GM19025 (cell line): ENCODE results near the gene ARHGAP45.

Experiments
- ATAC-seq: cut with Tn5 transposase; IDR thresholded peaks from one replicate; pipeline ENCODE4 v1.9.1; 2021; ENCODE audit warnings: mild to moderate bottlenecking, low read depth, moderate library complexity; ENCODE audit not compliant: unreplicated experiment

Gene ARHGAP45

DNA sequence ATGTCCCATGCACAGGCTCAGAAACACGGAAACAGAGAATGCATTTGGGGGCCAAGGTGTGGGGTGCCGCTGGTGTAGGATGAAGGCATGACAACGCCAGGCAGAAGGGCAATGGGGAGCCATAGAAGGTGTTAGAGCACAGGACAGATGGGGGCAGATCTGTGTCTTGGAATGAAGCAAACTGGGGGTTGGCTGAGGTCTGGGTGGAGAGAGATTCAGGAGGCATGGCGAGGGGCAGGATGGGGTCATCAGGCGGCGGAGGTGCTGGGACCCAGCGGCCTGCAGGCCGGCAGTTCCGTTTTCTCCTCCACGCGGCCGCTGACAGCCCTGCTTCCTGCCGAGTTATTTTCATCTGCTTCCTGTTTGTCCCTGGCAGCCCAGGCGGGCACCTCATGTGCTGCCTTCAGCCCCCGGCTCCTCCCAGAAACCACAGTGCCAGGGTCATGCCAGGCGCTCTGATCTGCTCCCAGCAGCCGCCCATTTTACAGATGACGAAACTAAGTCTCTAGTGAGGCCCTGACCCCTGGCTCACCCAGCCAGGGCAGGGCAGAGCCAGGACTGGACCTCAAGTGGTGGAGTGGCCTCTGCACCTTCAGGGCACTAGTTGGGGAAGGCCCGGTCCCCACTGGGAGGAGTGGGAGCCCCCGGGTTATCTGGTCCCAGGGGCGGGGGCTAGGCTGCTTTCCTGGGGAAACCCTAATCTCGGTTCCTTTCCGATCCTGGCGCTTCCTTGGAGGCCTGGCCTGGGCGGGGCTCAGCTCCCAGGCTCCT is 2.2 kb downstream of the ARHGAP45 start:
- ATAC-seq = no peak

DNA sequence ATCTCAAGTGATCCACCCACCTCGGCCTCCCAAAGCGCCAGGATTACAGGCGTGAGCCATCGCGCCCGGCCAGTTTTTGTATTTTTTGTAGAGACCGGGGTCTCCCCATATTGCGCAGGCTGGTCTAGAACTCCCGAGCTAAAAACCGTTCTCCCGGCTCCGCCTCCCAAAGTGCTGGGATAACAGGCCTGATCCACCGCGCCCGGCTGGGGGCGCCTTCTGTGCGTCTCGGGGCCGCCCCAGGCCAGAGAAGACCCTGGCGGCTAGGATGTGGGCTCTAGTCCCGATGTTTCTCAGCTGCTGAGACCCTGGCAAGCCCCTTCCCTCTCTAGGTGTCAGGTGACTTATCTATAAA is 3.6 kb downstream of the ARHGAP45 start:
- no peak for ATAC-seq

DNA sequence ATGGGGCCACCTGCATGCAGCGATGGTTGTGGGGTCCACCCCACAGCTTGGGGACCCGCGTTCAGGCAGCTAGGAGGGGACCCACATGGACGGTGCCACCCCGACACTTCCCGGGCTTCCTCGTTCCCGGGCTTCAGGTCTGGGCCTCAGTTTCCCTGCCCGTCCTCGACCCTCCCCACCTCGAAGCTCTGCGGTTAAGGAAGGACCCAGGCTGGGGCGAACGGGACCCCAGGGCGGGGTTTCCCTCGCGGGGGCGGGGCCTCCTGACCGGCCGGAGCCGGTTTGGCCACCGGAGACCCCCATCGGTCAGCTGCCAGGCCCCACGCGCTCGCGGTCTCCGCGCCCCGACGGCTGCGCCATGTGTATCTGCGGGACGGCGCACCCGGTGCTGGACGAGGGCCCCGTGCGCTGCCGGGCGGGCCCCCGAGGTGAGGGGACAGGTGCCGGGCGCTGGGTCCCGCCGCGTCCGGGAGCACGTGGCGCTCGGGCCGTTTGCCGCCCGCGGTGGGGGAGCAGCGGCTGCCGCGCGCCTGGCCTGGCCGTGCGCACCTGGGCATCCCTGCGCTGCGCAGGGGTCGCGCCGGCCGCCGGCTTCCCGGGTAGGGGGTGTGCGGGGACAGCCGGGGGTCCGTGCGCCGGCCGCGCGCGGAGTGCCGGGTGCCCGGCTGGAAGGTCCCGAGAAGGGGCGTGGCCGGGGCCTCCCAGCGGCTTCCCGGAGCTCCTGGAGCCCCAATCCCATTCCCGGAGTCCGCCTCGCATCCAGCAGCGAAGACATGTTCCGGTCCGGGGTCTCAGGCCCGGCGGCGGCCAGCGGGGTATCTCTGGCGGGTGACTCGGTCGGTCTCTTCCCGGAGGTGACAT is 4.2 kb downstream of the ARHGAP45 start:
- no peak for ATAC-seq

DNA sequence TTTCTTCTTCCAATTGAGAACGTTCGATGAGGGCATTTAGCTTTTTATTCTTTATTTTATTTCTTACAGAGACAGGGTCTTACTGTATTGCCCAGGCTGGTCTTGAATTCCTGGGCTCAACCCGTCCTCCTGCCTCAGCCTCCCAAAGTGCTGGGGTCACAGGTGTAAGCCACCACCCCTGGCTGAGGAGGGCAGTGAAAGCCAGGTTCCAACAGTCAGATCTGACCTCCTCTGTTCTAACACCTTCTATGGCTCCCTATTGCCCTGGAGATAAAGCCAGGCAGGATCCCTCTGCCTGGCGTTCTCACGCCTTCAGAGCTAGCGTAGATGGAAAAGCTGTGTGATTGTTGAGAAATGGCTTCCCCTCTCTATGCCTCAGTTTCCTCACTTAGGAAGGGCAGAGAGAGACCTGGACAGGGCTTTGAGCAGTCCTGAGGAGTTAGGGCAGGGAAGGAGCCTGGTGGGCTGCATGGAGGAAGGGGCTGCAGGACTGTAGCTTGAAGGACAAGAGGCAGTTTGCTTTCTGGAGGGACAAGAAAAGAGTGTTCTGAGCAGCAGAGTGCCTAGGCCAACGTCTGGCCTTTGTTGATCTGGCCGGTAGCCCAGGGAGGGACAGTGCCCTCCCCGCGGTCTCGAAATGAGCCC is 5.5 kb downstream of the ARHGAP45 start:
- no peak for ATAC-seq

DNA sequence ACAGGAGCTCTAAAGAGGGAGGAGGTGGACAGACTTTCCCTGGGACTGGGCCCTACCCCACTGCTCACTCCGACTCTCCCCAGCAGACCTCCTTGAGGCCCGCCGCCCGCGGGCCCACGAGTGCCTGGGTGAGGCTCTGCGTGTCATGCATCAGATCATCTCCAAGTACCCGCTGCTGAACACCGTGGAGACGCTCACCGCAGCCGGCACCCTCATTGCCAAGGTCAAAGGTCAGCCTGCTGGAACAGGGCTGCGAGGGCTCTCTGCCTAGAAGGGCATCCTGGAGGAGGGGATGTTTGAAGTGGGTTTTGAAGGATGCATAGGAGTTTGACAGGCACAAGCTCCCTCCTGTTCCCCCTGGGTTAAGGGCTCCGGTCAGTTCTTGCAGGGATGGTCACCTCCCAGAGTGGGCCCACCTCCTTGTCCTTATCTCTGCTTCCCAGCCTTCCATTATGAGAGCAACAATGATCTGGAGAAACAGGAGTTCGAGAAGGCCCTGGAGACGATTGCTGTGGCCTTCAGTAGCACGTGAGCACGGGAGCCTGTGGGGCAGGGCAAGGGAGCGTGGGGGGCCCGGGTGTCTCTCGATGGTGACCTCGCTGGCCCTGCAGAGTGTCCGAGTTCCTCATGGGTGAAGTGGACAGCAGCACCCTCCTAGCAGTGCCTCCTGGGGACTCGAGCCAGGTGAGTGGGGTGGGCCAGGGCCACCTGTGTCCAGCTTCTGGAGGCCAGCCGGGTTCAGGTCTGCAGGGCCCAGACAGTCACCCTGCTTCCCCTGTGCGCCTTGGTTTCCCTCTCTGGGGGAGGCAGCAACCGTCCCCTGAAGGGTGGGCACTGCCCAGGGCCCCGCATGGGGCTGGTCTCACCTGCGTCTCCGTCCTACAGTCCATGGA is 6.3 kb downstream of the ARHGAP45 start:
- ATAC-seq = no peak

DNA sequence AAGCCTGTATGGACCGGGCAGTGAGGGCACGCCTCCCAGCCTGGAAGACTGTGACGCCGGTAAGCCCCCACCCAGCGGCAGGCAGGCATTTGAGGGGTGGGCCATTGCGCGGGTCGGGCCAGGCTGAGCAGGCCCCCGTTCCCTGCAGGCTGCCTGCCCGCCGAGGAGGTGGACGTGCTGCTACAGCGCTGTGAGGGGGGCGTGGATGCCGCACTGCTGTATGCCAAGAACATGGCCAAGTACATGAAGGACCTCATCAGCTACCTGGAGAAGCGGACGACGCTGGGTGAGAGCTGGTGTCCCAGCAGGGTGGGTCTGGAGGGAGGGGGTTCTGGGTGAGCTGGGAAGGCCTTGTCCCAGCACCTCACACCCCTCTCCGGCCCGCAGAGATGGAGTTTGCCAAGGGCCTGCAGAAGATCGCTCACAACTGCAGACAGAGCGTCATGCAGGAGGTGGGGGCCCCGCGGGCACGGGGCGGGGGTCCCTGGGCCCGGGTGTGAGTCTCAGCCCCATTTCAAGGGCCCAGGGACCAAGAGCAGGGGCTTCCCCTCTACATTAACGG is 7.1 kb downstream of the ARHGAP45 start:
- no peak for ATAC-seq

DNA sequence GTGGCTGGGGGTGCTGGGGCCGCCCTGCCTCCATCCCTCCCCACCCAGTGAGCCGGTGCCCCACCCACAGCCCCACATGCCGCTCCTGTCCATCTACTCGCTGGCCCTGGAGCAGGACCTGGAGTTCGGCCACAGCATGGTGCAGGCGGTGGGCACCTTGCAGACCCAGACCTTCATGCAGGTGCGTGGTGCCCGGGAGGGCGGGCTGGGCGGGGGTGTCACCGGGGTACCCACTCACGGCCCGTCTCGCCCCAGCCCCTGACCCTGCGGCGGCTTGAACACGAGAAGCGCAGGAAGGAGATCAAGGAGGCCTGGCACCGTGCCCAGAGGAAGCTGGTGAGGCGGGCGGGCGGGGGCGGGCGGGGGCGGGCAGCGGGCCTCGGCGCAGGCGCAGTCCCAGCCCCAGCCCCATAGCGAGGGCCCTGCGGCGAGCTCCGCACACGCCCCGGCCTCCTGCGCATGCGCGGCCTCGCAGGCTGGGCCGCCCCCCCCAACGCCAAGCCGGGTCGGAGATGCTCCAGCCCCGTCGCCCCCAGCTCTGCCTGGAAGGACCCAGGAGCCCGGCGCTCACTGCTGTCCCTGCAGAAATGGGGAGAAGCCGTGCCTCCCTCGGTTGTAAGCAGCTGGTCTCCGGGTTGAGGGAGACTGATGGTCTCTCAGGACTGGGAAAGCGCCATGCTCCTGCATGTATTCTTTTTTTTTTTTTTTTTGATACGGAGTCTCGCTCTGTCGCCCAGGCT is 7.7 kb downstream of the ARHGAP45 start:
- no peak for ATAC-seq

DNA sequence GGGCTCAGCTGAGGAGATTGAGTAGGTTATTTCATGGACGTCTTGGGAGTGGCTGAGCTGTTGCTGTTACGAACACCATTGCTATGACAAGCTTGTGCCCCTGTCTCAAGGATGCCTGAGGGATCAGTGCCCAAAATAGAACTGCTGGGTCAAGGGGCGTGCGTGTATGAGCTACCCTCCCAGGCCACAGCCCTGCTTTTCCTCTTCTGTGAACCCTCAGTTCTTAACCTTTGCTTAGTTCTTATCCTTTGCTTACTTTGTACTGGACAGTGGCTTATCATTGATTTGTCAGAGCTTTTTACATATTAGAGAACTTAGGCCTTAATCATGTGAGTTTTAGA is 9.0 kb downstream of the ARHGAP45 start:
- ATAC-seq = no peak

DNA sequence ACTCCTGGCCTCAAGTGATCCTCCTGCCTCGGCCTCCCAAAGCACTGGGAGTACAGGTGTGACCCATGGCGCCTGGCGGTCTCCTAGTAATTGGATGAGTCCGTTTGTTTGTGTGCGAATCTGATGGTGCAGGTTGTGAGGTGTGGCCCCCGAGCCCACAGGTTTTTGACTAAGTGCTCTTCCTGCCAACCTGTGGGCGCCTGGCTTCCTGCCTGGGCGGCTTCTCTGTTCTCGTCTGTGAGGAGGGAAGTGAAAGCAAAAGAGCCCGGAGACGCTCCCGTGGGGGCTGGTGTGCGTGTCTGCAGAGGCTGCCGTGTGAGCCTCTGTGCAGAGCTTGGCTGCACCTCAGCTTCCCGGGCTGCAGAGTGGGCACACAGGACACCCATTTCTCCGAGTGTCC is 10.0 kb downstream of the ARHGAP45 start:
- ATAC-seq = peak; percentile 67

DNA sequence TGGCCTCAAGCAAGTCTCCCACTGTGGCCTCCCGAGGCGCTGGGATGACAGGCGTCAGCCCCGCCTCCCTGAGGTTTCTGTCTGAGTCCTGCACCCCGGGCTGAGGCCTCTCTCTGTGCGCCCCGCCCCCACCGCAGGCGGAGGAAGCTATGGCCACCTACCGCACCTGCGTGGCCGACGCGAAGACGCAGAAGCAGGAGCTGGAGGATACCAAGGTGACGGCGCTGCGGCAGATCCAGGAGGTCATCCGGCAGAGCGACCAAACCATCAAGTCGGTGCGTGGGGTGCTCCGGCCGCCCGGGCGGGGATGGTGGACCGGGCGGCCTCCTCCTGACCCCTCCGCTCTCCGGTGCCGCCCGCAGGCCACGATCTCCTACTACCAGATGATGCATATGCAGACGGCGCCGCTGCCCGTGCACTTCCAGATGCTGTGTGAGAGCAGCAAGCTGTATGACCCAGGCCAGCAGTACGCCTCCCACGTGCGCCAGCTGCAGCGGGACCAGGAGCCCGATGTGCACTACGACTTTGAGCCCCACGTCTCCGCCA is 12.7 kb downstream of the ARHGAP45 start:
- no peak for ATAC-seq

DNA sequence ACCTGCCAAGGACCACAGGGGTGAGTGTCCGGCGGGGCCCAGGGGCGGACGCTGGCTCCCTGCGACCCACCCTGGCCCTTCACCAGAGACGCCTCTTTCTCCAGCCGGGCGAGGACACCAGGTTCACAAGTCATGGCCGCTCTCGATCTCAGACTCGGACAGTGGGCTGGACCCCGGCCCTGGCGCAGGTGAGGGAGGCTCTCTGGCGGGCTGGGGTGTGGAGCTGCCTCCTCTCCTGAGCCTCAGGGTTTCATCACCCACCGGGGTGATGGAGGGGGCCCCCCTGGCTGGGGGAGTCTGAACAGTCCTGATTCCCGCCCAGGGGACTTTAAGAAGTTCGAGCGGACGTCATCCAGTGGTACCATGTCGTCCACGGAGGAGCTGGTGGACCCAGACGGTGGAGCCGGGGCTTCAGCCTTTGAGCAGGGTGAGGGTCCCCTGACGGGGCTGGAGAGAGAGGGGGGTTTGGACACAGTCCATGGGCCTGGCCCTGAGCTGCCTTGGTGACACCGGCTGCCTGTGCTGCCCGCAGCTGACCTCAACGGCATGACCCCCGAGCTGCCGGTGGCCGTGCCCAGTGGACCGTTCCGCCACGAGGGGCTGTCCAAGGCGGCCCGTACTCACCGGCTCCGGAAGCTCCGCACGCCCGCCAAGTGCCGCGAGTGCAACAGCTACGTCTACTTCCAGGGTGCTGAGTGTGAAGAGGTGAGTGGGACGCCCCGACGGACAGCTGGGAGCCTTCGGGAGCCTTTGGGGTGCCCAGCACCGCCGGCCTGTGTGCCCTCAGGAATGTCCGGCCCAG is 13.6 kb downstream of the ARHGAP45 start:
- no peak for ATAC-seq

DNA sequence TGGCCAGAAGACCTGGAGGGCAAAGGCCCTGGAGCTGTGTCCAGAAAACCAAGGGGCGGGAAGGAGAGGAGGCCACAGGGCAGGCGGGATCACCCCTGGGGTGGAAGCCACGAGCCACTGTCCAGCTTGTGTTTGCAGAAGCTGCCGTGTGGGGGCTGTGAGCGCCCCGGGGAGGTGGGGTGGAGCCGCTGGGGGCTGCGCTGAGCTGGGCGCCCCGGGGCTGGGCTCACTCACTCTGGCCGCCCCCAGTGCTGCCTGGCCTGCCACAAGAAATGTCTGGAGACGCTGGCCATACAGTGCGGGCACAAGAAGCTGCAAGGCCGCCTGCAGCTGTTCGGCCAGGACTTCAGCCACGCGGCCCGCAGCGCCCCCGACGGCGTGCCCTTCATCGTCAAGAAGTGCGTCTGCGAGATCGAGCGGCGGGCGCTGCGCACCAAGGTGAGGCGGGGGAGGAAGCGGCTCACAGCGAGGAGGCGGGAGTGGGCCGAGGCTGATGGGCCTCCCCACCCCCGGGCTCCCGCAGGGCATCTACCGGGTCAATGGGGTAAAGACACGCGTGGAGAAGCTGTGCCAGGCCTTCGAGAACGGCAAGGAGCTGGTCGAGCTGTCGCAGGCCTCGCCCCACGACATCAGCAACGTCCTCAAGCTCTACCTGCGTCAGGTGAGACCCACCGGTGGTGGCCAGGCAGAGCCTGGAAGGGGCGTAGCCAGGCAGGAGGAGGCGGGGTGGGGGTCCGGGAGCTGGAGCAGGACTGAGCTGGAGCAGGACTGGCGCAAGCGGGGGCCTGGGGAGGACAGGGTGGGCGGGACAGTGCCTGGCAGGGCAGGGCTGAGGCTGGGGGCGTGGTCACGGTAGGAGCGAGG is 14.6 kb downstream of the ARHGAP45 start:
- no peak for ATAC-seq

DNA sequence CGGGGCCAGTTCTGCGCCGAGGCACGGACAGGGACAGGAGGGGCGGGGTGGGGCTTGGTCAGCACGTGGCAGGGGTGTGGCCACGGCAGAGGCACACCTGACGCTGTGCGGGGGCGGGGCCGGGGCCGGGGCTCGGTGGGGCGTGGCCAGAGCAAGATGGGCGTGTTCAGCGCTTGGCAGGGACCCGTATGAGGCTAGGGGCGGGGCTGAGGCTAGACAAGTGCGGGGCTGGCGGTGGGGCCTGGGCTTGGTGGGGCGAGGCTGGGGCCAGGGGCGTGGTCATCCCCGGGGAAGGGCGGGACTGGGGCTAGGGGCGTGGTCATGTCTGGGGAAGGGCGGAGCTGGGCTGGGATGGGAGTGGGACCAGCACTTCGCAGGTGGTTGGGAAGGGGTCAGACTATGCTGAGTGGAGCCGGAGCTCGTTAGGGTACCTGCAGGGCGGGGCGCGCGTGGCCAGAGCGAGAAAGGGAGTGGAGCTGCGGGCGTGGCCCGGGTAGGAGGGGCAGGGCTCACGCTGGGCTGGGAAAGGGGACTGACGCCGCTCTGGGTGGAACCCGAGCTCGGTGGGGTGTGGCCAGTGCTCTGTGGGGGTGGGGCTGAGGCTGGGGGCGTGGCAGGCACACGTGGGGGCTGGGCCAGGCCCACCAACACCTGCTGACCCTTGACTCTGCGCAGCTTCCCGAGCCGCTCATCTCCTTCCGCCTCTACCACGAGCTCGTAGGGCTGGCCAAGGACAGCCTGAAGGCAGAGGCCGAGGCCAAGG is 15.4 kb downstream of the ARHGAP45 start:
- no peak for ATAC-seq

DNA sequence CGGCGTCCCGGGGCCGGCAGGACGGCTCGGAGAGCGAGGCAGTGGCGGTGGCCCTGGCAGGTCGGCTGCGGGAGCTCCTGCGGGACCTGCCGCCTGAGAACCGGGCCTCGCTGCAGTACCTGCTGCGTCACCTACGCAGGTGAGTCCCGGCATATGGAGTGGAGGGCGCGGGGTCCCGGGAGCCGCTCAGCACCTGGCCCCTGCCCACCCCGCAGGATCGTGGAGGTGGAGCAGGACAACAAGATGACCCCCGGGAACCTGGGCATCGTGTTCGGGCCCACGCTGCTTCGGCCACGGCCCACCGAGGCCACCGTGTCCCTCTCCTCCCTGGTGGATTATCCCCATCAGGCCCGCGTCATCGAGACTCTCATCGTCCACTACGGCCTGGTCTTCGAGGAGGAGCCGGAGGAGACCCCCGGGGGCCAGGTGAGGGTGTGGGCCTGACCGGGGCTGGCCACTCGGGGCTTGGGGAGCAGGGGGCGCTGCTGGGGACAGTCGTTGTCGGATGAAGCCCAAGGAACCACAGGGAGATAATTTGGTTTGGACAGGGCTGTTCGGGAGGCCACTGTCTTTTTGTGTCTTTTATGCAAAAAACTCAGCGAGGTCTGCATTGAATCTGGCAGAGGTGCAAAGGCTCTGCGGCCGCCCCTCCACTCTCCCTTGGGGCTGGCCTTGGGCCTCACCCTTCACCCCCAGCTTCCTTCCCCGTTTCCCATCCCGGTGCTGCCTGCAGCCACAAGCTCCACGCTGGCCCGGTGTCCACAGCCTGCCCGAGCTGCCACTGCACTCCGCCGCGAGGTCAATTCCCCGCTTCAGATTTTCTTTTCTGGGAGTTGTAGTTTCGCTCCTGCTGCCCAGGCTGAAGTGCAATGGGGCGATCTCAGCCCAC is 16.2 kb downstream of the ARHGAP45 start:
- ATAC-seq = no peak

DNA sequence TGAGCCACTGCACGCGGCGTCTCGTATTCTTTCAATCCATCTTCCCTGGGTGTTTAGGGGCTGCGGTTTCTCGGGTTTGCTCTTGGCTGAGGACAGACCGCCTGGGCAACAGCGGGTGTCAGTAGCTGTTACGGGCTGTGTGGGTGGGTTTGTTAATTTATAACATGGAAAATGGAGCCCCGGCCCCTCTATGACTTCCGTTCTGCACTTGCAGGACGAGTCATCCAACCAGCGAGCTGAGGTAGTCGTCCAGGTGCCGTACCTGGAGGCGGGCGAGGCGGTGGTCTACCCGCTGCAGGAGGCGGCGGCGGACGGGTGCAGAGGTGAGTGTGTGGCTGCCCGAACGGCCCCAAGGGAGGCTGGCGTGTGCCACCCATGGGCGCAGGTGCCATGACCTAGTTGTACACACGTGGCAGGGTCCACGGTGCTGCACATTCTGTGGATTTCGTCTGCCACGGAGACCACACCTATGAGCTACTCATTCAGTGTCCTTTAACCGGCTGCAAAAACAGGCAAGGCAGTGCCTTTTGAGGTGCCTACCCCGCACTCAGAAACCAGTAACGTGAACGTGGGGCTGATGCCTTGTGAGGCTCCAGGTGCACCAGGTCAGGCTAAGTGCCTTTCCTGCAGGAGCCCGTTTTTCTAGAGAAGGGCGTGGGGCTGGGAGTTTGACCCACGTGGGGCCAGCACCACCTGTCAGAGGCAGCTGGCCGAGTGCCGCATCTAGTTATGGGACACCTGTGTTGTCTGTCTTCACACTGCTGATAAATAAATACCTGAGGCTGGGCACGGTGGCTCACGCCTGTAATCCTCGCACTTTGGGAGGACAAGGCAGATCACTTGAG is 17.3 kb downstream of the ARHGAP45 start:
- no peak for ATAC-seq
